Measurements from ENCODE around the gene GTF2F1.
"Not testable (repeated sequence)": the region's sequence is repeated elsewhere in the genome, so short reads cannot be mapped to it uniquely, and the experiment has no call there.

The GTF2F1 gene, protein sequence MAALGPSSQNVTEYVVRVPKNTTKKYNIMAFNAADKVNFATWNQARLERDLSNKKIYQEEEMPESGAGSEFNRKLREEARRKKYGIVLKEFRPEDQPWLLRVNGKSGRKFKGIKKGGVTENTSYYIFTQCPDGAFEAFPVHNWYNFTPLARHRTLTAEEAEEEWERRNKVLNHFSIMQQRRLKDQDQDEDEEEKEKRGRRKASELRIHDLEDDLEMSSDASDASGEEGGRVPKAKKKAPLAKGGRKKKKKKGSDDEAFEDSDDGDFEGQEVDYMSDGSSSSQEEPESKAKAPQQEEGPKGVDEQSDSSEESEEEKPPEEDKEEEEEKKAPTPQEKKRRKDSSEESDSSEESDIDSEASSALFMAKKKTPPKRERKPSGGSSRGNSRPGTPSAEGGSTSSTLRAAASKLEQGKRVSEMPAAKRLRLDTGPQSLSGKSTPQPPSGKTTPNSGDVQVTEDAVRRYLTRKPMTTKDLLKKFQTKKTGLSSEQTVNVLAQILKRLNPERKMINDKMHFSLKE

DNA sequence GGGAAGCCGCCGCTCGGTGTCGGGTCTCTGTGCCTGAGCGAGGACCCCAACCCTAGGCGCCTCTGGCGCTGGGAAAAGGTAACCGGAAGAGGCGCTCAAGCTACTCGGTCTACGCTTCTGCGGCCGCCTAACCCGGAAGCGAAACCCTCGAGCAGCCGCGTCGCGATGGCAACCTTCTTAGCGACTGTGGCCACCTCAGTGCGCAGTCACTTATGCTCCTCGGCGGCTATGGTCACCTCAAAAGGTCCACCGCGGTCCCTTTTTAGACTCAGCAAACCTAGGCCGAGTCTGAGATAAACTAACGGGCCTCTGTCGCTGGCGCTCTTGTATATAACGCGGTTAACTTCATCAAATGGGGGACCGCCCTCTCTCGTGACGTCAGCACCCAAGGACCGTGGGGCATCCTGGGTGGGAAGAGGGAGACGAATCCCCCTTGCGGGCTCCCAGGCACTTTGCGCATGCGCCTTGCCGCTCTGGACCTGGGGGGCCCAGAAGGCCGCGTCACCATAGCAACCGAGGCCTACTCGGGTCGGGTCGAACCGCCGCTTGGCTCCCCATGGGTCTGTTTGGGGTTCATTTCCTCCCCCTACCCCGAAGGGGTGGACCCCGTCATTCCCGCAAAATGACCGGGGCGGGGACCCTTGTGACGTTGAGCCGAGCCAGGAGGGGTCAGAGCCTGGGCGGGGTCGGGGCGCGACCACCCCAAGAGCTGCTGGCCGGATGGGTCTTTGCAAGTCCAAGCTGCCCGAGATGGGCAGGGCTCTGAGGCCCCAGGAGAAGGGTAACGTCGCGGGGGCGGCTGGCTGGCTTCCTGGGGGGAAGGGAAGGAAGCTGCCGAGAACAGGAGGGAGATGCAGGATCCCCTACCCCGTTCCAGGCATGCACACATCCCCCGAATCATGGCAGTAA, at the start of gene GTF2F1:
Gene GTF2F1 (minus strand): TSS at position 91 of the 909 bp plus-strand sequence. CDS start 169 bp downstream, outside the sequence.
- peak within 1 kb of the TSS; percentile 84 to 92 for H3K4me3 ChIP-seq (ENCODE audit: low read length in 2 of 2)
- H3K9ac ChIP-seq (ENCODE audit: low read depth in 1 of 2, low read length in 2 of 2): peak within 1 kb of the TSS; percentile 85 to 86
- peak within 1 kb of the TSS; percentile 95 to 98 for H3K27ac ChIP-seq (ENCODE audit: low read depth in 2 of 2, low read length in 2 of 2)
- no peaks in the 10 kb centered on the region for H3K9me3 ChIP-seq (ENCODE audit: control insufficient read depth in 2 of 2, low read length in 2 of 2)
- H3K4me1 ChIP-seq (ENCODE audit: control insufficient read depth in 2 of 2, insufficient read depth in 2 of 2, low read length in 2 of 2): peaks cover 11 to 12% of the 10 kb centered on the region in 2 donors
- H3K36me3 ChIP-seq (ENCODE audit: control insufficient read depth in 2 of 2, insufficient read depth in 2 of 2, low read length in 2 of 2): peaks cover 16 to 19% of the 10 kb centered on the region in 2 donors
- H3K27me3 ChIP-seq (ENCODE audit: control insufficient read depth in 2 of 2, insufficient read depth in 2 of 2, low read length in 2 of 2): no peaks in the 10 kb centered on the region

DNA sequence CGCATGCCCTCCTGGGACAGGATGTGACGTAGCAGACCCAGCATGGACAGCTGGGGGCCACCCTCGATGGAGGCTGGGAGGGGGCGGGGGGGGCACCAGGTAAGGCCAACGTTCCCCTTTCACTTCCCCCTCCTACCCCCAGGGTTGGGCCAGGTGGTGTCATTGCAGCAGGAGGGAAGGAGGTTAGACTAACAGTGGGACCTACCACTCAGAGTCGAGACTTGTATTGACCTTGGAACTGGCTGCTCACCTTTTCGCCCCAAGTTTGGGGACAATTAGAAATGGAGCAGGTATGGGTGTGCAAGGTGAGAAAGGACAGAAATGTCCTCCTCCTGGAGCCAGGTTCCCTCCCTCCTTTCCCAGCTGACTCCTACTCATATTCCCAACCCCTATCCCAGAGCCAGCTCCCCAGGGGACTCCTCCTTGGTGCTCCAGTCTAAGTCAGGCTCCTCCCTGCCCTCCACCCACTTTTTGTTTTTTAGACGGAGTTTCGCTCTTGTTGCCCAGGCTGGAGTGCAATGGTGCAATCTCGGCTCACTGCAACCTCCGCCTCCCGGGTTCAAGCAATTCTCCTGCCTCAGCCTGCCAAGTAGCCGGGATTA, 49.2 kb upstream of the GTF2F1 start:
- no peak overlapping the region for H3K4me3 ChIP-seq (ENCODE audit: low read length in 2 of 2)
- no peaks in the 10 kb centered on the region for H3K4me1 ChIP-seq (ENCODE audit: control insufficient read depth in 2 of 2, insufficient read depth in 2 of 2, low read length in 2 of 2)
- peaks cover 0 to 3% of the 10 kb centered on the region in 2 donors for H3K36me3 ChIP-seq (ENCODE audit: control insufficient read depth in 2 of 2, insufficient read depth in 2 of 2, low read length in 2 of 2)
- no peak overlapping the region for H3K27ac ChIP-seq (ENCODE audit: low read depth in 2 of 2, low read length in 2 of 2)
- no peak overlapping the region for H3K9ac ChIP-seq (ENCODE audit: low read depth in 1 of 2, low read length in 2 of 2)
- H3K9me3 ChIP-seq (ENCODE audit: control insufficient read depth in 2 of 2, low read length in 2 of 2): no peaks in the 10 kb centered on the region
- no peaks in the 10 kb centered on the region for H3K27me3 ChIP-seq (ENCODE audit: control insufficient read depth in 2 of 2, insufficient read depth in 2 of 2, low read length in 2 of 2)

DNA sequence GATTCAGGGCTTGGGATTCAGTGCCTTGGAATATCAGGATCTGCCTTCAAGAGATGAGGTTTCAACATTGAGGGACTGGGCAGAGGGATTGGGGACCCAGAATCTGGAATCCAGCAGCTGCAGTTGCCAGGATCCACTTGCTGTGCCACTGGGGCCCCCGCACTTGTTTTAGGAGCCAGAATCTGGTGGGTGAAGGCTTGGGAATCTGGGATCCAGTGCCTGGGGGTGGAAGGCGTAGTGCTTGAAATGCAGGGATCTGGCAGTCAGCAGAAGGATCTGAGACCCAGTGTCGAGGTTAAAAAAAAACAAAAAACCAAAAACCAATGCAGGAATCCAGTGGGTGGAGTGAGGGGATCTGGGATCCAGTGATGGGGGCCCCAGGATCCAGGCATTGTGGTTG, 47.9 kb upstream of the GTF2F1 start:
- H3K27ac ChIP-seq (ENCODE audit: low read depth in 2 of 2, low read length in 2 of 2): no peak overlapping the region
- no peak overlapping the region for H3K4me3 ChIP-seq (ENCODE audit: low read length in 2 of 2)
- no peaks in the 10 kb centered on the region for H3K9me3 ChIP-seq (ENCODE audit: control insufficient read depth in 2 of 2, low read length in 2 of 2)
- no peaks in the 10 kb centered on the region for H3K27me3 ChIP-seq (ENCODE audit: control insufficient read depth in 2 of 2, insufficient read depth in 2 of 2, low read length in 2 of 2)
- H3K4me1 ChIP-seq (ENCODE audit: control insufficient read depth in 2 of 2, insufficient read depth in 2 of 2, low read length in 2 of 2): no peaks in the 10 kb centered on the region
- H3K9ac ChIP-seq (ENCODE audit: low read depth in 1 of 2, low read length in 2 of 2): no peak overlapping the region
- H3K36me3 ChIP-seq (ENCODE audit: control insufficient read depth in 2 of 2, insufficient read depth in 2 of 2, low read length in 2 of 2): peaks cover 0 to 2% of the 10 kb centered on the region in 2 donors

DNA sequence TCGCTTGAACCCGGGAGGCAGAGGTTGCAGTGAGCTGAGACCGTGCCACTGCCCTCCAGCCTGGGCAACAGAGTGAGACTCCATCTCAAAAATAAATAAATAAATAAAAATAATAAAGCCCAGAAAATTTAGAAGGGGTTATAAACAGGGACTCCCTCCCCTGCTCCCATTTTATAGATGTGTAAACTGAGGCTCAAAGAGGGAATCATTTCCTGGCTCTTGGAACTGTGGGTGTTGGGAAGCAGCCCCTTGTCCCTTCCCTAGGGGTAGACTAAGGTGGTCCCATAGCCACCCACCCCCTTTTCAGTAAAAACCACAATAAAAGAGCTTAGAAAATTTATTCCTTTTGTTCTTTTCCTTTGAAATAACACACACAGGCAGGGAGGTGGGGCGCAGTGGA, 46.8 kb upstream of the GTF2F1 start:
- H3K4me3 ChIP-seq (ENCODE audit: low read length in 2 of 2): no peak overlapping the region
- H3K27me3 ChIP-seq (ENCODE audit: control insufficient read depth in 2 of 2, insufficient read depth in 2 of 2, low read length in 2 of 2): no peaks in the 10 kb centered on the region
- H3K4me1 ChIP-seq (ENCODE audit: control insufficient read depth in 2 of 2, insufficient read depth in 2 of 2, low read length in 2 of 2): no peaks in the 10 kb centered on the region
- no peaks in the 10 kb centered on the region for H3K9me3 ChIP-seq (ENCODE audit: control insufficient read depth in 2 of 2, low read length in 2 of 2)
- H3K9ac ChIP-seq (ENCODE audit: low read depth in 1 of 2, low read length in 2 of 2): no peak overlapping the region
- no peaks in the 10 kb centered on the region for H3K36me3 ChIP-seq (ENCODE audit: control insufficient read depth in 2 of 2, insufficient read depth in 2 of 2, low read length in 2 of 2)
- H3K27ac ChIP-seq (ENCODE audit: low read depth in 2 of 2, low read length in 2 of 2): no peak overlapping the region

DNA sequence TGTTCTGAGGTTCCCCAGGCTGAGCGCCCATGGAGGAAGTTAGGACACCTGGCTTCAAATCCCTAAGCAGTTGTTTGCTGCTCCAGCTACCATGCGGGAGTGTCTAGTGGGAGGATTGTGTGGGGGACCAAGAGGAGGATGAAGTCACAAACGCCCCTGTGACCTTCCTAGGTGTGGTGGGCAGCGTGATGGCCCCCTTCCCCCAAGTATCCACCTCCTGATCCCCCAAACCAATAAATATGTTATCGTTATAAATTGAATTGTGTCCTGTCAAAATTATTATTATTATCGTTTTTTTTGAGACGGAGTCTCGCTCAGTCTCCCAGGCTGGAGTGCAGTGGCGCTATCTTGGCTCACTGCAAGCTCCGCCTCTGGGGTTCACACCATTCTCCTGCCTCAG, 40.7 kb upstream of the GTF2F1 start, which contains the start of gene SLC25A41:
Gene SLC25A41 (minus strand): TSS at position 101 of the 400 bp plus-strand sequence. CDS start 70 bp downstream, at position 31.
- Histone ChIP-seq H3K27ac (ENCODE audit: low read depth in 2 of 2, low read length in 2 of 2) (no peak within 1 kb of the TSS), H3K9me3 (ENCODE audit: control insufficient read depth in 2 of 2, low read length in 2 of 2) (no peaks in the 10 kb centered on the region), H3K27me3 (ENCODE audit: control insufficient read depth in 2 of 2, insufficient read depth in 2 of 2, low read length in 2 of 2) (no peaks in the 10 kb centered on the region), H3K9ac (ENCODE audit: low read depth in 1 of 2, low read length in 2 of 2) (no peak within 1 kb of the TSS), H3K4me1 (ENCODE audit: control insufficient read depth in 2 of 2, insufficient read depth in 2 of 2, low read length in 2 of 2) (no peaks in the 10 kb centered on the region), H3K4me3 (ENCODE audit: low read length in 2 of 2) (no peak within 1 kb of the TSS), H3K36me3 (ENCODE audit: control insufficient read depth in 2 of 2, insufficient read depth in 2 of 2, low read length in 2 of 2) (no peaks in the 10 kb centered on the region)

DNA sequence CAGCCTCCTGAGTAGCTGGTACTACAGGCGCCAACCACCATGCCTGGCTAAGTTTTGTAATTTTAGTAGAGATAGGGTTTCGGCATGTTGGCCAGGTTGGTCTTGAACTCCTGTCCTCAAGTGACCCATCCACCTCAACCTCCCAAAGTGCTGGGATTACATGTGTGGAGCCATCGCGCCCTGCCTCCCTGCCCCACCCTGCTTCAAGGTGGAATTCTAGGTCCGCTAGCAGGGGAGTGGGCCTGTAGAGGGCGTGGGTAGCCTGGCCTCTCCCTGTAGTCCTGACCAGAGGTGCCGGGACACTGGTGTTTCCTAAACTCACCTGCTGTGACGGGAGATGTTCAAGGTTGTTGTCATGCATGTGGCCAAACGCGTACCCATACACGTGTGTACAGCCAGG, 40.2 kb upstream of the GTF2F1 start:
- Histone ChIP-seq H3K36me3 (ENCODE audit: control insufficient read depth in 2 of 2, insufficient read depth in 2 of 2, low read length in 2 of 2) (no peaks in the 10 kb centered on the region), H3K9ac (ENCODE audit: low read depth in 1 of 2, low read length in 2 of 2) (no peak overlapping the region), H3K27me3 (ENCODE audit: control insufficient read depth in 2 of 2, insufficient read depth in 2 of 2, low read length in 2 of 2) (no peaks in the 10 kb centered on the region)

DNA sequence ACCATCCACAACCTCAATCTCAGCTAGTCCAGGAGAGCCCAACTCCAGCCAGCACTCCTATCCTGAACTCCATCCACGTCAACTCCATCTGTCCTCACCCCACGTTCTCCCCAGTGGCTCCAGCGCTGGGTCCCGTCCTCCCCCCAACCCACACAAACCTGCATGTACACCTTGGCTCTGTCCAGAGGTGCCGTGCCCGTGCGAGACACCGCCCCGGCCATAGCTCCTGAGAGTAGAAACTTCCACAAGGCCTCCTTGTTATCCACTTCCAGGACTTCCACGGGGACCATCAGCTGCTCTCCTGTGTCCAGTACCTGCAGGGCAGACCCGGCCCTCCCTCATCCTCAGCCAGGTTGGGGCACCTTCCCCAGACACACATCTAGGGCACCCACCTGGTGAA, 38.9 kb upstream of the GTF2F1 start:
- H3K27ac ChIP-seq (ENCODE audit: low read depth in 2 of 2, low read length in 2 of 2): no peak overlapping the region
- no peaks in the 10 kb centered on the region for H3K27me3 ChIP-seq (ENCODE audit: control insufficient read depth in 2 of 2, insufficient read depth in 2 of 2, low read length in 2 of 2)
- no peaks in the 10 kb centered on the region for H3K4me1 ChIP-seq (ENCODE audit: control insufficient read depth in 2 of 2, insufficient read depth in 2 of 2, low read length in 2 of 2)
- H3K9ac ChIP-seq (ENCODE audit: low read depth in 1 of 2, low read length in 2 of 2): no peak overlapping the region
- no peaks in the 10 kb centered on the region for H3K36me3 ChIP-seq (ENCODE audit: control insufficient read depth in 2 of 2, insufficient read depth in 2 of 2, low read length in 2 of 2)
- H3K4me3 ChIP-seq (ENCODE audit: low read length in 2 of 2): no peak overlapping the region
- no peaks in the 10 kb centered on the region for H3K9me3 ChIP-seq (ENCODE audit: control insufficient read depth in 2 of 2, low read length in 2 of 2)

More for the DNA sequence above, 40.2 kb upstream of the GTF2F1 start:
- Histone ChIP-seq H3K27ac (ENCODE audit: low read depth in 2 of 2, low read length in 2 of 2) (no peak overlapping the region), H3K4me1 (ENCODE audit: control insufficient read depth in 2 of 2, insufficient read depth in 2 of 2, low read length in 2 of 2) (no peaks in the 10 kb centered on the region), H3K4me3 (ENCODE audit: low read length in 2 of 2) (no peak overlapping the region), H3K9me3 (ENCODE audit: control insufficient read depth in 2 of 2, low read length in 2 of 2) (no peaks in the 10 kb centered on the region)

DNA sequence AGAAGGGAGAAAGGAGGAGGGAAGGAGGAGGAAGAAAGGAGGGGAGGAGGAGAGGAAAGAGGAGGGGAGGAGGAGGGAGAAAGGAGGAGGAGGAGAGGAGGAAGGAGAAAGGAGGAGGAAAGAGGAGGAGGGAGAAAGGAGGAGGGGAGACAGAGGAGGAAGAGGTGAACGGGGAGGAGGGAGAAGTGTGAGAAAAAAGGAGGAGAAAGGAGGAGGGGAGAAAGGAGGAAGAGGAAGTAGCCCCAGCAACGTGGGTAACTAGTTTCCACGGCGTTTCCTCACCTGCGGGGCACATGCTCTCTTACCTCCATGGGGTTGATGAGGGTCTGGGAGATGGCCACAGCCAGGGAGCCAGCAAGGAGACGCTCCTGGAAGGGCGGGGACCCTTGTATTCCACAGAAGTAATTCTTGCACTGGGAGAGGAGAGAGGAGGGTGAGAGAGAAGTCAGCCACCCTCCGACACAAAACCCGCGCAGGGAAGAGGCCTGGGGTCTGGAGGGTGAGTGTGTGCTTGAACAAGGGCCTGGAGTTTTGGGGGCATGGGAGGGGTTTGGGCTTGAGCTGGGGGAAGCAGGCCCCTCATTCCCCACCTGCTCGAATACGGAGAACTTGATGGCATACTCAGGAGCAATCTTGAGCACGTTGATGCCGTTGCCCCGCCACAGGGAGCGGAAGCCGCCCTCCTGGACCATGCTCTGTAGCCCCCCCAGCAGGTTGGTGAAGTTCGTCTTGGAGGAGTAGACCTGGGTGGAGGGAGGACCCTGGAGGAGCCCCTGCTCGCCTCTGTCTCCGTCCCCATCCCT, 36.7 kb upstream of the GTF2F1 start:
- H3K9me3 ChIP-seq (ENCODE audit: control insufficient read depth in 2 of 2, low read length in 2 of 2): no peaks in the 10 kb centered on the region
- peaks cover 3 to 5% of the 10 kb centered on the region in 2 donors for H3K4me1 ChIP-seq (ENCODE audit: control insufficient read depth in 2 of 2, insufficient read depth in 2 of 2, low read length in 2 of 2)

DNA sequence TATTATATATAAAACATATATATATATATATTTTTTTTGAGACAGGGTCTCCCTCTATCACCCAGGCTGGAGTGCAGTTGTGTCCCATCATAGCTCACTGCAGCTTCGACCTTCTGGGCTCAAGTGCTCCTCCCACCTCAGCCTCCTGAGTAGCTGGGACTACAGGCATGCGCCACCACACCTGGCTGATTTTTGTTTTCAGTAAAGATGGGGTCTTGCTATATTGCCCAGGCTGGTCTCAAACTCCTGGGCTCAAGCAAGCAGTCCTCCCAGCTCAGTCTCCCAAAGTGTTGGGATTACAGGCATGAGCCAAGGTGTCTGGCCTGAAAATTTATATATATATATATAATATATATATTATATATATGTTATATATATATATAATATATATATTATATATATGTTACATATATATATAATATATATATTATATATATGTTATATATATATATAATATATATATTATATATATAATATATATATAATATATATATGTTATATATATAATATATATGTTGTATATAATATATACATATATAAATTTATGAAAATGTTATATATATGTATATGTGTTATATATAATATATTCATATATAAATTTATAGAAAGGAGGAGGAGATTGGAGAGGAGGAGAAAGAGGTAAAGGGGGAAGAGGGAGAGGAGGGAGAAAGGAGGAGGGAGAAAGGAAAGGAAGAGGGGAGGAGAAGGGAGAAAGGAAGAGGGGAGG, 35.9 kb upstream of the GTF2F1 start:
- H3K27me3 ChIP-seq (ENCODE audit: control insufficient read depth in 2 of 2, insufficient read depth in 2 of 2, low read length in 2 of 2); H3K9ac ChIP-seq (ENCODE audit: low read depth in 1 of 2, low read length in 2 of 2): not testable (repeated sequence)

More for the DNA sequence above, 36.7 kb upstream of the GTF2F1 start:
- H3K27ac ChIP-seq (ENCODE audit: low read depth in 2 of 2, low read length in 2 of 2): no peak overlapping the region
- H3K4me3 ChIP-seq (ENCODE audit: low read length in 2 of 2): no peak overlapping the region
- no peaks in the 10 kb centered on the region for H3K36me3 ChIP-seq (ENCODE audit: control insufficient read depth in 2 of 2, insufficient read depth in 2 of 2, low read length in 2 of 2)
- no peak overlapping the region for H3K9ac ChIP-seq (ENCODE audit: low read depth in 1 of 2, low read length in 2 of 2)
- no peaks in the 10 kb centered on the region for H3K27me3 ChIP-seq (ENCODE audit: control insufficient read depth in 2 of 2, insufficient read depth in 2 of 2, low read length in 2 of 2)

More for the DNA sequence above, 35.9 kb upstream of the GTF2F1 start:
- not testable (repeated sequence) for H3K4me1 ChIP-seq (ENCODE audit: control insufficient read depth in 2 of 2, insufficient read depth in 2 of 2, low read length in 2 of 2); H3K36me3 ChIP-seq (ENCODE audit: control insufficient read depth in 2 of 2, insufficient read depth in 2 of 2, low read length in 2 of 2); H3K4me3 ChIP-seq (ENCODE audit: low read length in 2 of 2); H3K9me3 ChIP-seq (ENCODE audit: control insufficient read depth in 2 of 2, low read length in 2 of 2); H3K27ac ChIP-seq (ENCODE audit: low read depth in 2 of 2, low read length in 2 of 2)

Data from mucosa of rectum (tissue), 2 donors.